HCT116 (cell line): ENCODE results near the gene ROS1. TPM values are rescaled to one million over a fixed set of nuclear protein-coding genes. Genes with fewer than 3 reads are reported as not detected.

Source experiments
- ATAC-seq: fragments of 200-7000 bp; cut with Tn5 transposase; 2 replicates; pipeline ENCODE4 v1.9.1; 2020; ENCODE audit warnings: mild to moderate bottlenecking, moderate library complexity
- BruUV-seq: library from RNA; stranded (reverse); fragments of 400-500 nt; replicated peaks from 2 replicates; lab custom pipeline; 2021; lab: Mats Ljungman, UMichigan
- CTCF ChIA-PET: fragments of 300-600 bp; sonication (Branson Sonifier 250); formaldehyde crosslinking; loops from one replicate; lab custom pipeline; 2021; ENCODE audit warnings: antibody characterized with exemption; lab: Charles Lee
- POLR2A ChIA-PET: fragments of 300-600, 350-600 bp; sonication (Branson Sonifier 250); formaldehyde crosslinking; loops from one replicate; lab custom pipeline; 2021; ENCODE audit warnings: antibody characterized with exemption; lab: Charles Lee
- RAD21 ChIA-PET, 2 experiments: fragments of 300-600 bp; sonication (Branson Sonifier 250); formaldehyde crosslinking; loops; one replicate each; lab custom pipeline; 2023; ENCODE audit warnings: low total read pairs in 2 of 2; ENCODE audit not compliant: uncharacterized antibody in 2 of 2, unreplicated experiment in 2 of 2, low non-redundant PET in 1 of 2; lab: Charles Lee
- DNase-seq: peaks from one replicate; pipeline ENCODE4 v3.0.0-alpha.2; 2010; ENCODE audit warnings: low read depth, low spot score
- H2AFZ ChIP-seq: fragments of 200-600 bp; shearing (Covaris generic), sonication (generic); 2 replicates; pipeline ENCODE4 v1.6.1; 2017; ENCODE audit warnings: low read depth, mixed run types, mixed read lengths, antibody characterized with exemption, low read length; ENCODE audit not compliant: poor library complexity, severe bottlenecking
- H3K27ac ChIP-seq: 2 replicates; pipeline ENCODE4 v1.5.1; 2012; ENCODE audit warnings: low read depth, low read length
- H3K27me3 ChIP-seq: fragments of 200-600 bp; sonication (generic); 2 replicates; pipeline ENCODE4 v1.6.1; 2016; ENCODE audit warnings: mixed run types, low read length, mixed read lengths; ENCODE audit not compliant: insufficient read depth
- H3K36me3 ChIP-seq, 2 experiments: fragments of 200-500 bp in 1 of 2; fragments of 200-600 bp in 1 of 2; sonication (Bioruptor generic) in 1 of 2; sonication (generic) in 1 of 2; 2 replicates each; pipeline versions ENCODE4 v1.5.1 to v1.6.1; 2014 to 2016; ENCODE audit warnings: low read length in 2 of 2, inconsistent platforms in 1 of 2, mixed read lengths in 1 of 2, mixed run types in 1 of 2; ENCODE audit not compliant: insufficient read depth in 2 of 2, control insufficient read depth in 1 of 2
- H3K4me1 ChIP-seq, 2 experiments: fragments of 200-600 bp in 1 of 2; sonication (generic) in 1 of 2; 2 replicates each; pipeline versions ENCODE4 v1.5.1 to v1.6.1; 2012 to 2017; ENCODE audit warnings: low read length in 2 of 2, inconsistent platforms in 1 of 2, mild to moderate bottlenecking in 1 of 2, mixed read lengths in 1 of 2, mixed run types in 1 of 2, moderate library complexity in 1 of 2; ENCODE audit not compliant: insufficient read depth in 2 of 2, control insufficient read depth in 1 of 2
- H3K4me2 ChIP-seq: fragments of 200-600 bp; sonication (generic); 2 replicates; pipeline ENCODE4 v1.6.1; 2017; ENCODE audit warnings: mixed run types, low read length, mixed read lengths
- H3K4me3 ChIP-seq, 2 experiments: fragments of 200-600 bp in 1 of 2; sonication (generic) in 1 of 2; replicated peaks in 1 of 2; 2 replicates each; pipeline ENCODE4 v1.5.1; 2011 to 2016; ENCODE audit warnings: low read length in 2 of 2, control low read depth in 1 of 2, low read depth in 1 of 2, mild to moderate bottlenecking in 1 of 2, mixed read lengths in 1 of 2, mixed run types in 1 of 2
- H3K79me2 ChIP-seq: fragments of 200-600 bp; sonication (generic); 2 replicates; pipeline ENCODE4 v1.6.1; 2017; ENCODE audit warnings: mild to moderate bottlenecking, mixed run types, low read length, moderate library complexity, mixed read lengths; ENCODE audit not compliant: insufficient read depth
- H3K9ac ChIP-seq: fragments of 200-600 bp; sonication (generic); 2 replicates; pipeline ENCODE4 v1.6.1; 2016; ENCODE audit warnings: low read length, mixed read lengths
- H3K9me2 ChIP-seq: fragments of 200-600 bp; sonication (generic), shearing (Covaris generic); 2 replicates; pipeline ENCODE4 v1.6.1; 2017; ENCODE audit warnings: mixed run types, mild to moderate bottlenecking, moderate library complexity; ENCODE audit not compliant: insufficient read depth
- H3K9me3 ChIP-seq, 2 experiments: fragments of 200-500 bp in 1 of 2; fragments of 200-600 bp in 1 of 2; sonication (Bioruptor generic) in 1 of 2; sonication (generic) in 1 of 2; 2 replicates each; pipeline ENCODE4 v1.6.1; 2014 to 2017; ENCODE audit warnings: low read length in 2 of 2, mixed read lengths in 2 of 2, inconsistent platforms in 1 of 2, low read depth in 1 of 2, mild to moderate bottlenecking in 1 of 2, mixed run types in 1 of 2, moderate library complexity in 1 of 2; ENCODE audit not compliant: control insufficient read depth in 1 of 2, insufficient read depth in 1 of 2
- H4K20me1 ChIP-seq: fragments of 200-600 bp; sonication (generic), shearing (Covaris generic); 2 replicates; pipeline ENCODE4 v1.6.1; 2017; ENCODE audit warnings: mixed run types, mild to moderate bottlenecking, moderate library complexity; ENCODE audit not compliant: insufficient read depth
- CBX3 ChIP-seq: IDR thresholded peaks from 2 replicates; pipeline ENCODE4 v1.6.1; 2012; ENCODE audit warnings: low read depth
- CEBPB ChIP-seq: IDR thresholded peaks from 2 replicates; pipeline ENCODE4 v1.6.1; 2012; ENCODE audit warnings: low read depth
- ELF1 ChIP-seq: IDR thresholded peaks from 2 replicates; pipeline ENCODE4 v1.6.1; 2012; ENCODE audit warnings: low read depth, borderline replicate concordance
- POLR2A ChIP-seq: IDR thresholded peaks from 2 replicates; pipeline ENCODE4 v1.7.0; 2011; ENCODE audit warnings: borderline replicate concordance; ENCODE audit not compliant: insufficient read depth, insufficient read length; ENCODE audit errors: extremely low read depth
- POLR2AphosphoS5 ChIP-seq: IDR thresholded peaks from 2 replicates; pipeline ENCODE4 v1.6.1; 2011; ENCODE audit warnings: mild to moderate bottlenecking, low read depth, low read length, moderate library complexity
- SRF ChIP-seq: IDR thresholded peaks from 2 replicates; pipeline ENCODE4 v1.6.1; 2012; ENCODE audit warnings: low read depth
- YY1 ChIP-seq: IDR thresholded peaks from 2 replicates; pipeline ENCODE4 v1.6.1; 2011; ENCODE audit warnings: low read length, low read depth, moderate library complexity, mild to moderate bottlenecking; ENCODE audit not compliant: insufficient replicate concordance; ENCODE audit errors: extremely low read depth
- ZFX ChIP-seq: fragments of 450-650 bp; IDR thresholded peaks from 2 replicates; pipeline ENCODE4 v1.6.1; 2017
- intact Hi-C: fragments of 100-400 bp; cut with micrococcal nuclease; formaldehyde crosslinking; loops from 2 replicates; pipeline ENCODE4 v1.10.0; 2022
- total RNA-seq: library from RNA; stranded (reverse); gene quantifications from one replicate; pipeline ENCODE4 v1.2.1, GENCODE V29; 2021; ENCODE audit not compliant: unreplicated experiment
- TF ChIP-seq, protein P1 (sequence below): IDR thresholded peaks from 2 replicates; pipeline ENCODE4 v1.6.1; 2011; ENCODE audit warnings: mild to moderate bottlenecking, low read length, moderate library complexity; ENCODE audit not compliant: insufficient replicate concordance; ENCODE audit errors: extremely low read depth
- TF ChIP-seq, protein P2 (sequence below), 3 experiments: fragments of 200-600 bp in 1 of 3; sonication (generic) in 1 of 3; IDR thresholded peaks in 2 of 3; conservative IDR thresholded peaks in 1 of 3; 2 replicates each; pipeline ENCODE4 v1.5.1; 2012 to 2017; ENCODE audit warnings: low read depth in 2 of 3, low read length in 2 of 3, antibody characterized with exemption in 1 of 3, borderline replicate concordance in 1 of 3, control low read depth in 1 of 3, mild to moderate bottlenecking in 1 of 3, mixed read lengths in 1 of 3, mixed run types in 1 of 3, moderate library complexity in 1 of 3; ENCODE audit not compliant: insufficient read depth in 1 of 3

Gene ROS1
- total RNA-seq, 1 experiment from 2014 or later: not detected

DNA sequence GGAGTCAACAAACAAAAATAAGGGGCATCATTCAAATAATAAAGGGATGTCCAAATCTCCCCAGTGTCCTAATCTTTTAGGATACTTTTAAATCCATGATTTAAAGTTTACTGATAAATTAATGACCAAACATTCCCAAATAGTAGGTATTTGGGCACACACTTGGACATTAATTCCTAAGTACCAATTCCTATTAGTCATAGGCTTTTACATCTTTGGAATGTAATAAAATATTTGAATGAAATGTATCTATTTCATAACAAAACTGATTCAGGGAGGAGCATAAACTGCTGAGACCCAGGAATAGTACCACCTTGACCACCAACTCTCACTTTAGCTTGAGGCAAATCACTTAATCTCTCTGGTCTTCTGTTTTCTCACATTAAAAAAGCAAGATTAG lies 116.1 kb downstream of the ROS1 start:
- Histone ChIP-seq H3K79me2 (no peaks in the 10 kb centered on the region), H3K4me1 (no peaks in the 10 kb centered on the region), H3K4me2 (no peak overlapping the region), H3K9me2 (no peaks in the 10 kb centered on the region), H3K27me3 (no peaks in the 10 kb centered on the region), H3K4me3 (no peak overlapping the region), H3K9ac (no peak overlapping the region), H3K9me3 (no peaks in the 10 kb centered on the region), H2AFZ (no peak overlapping the region), H3K36me3 (no peaks in the 10 kb centered on the region), H4K20me1 (no peaks in the 10 kb centered on the region), H3K27ac (no peak overlapping the region)
- DNase-seq (no peak), ATAC-seq (no peak)
- intact Hi-C loops: loop anchor here (10.0 kb wide), 1 partner anchor 425 kb away; no protein-coding TSS in a partner anchor
- no TSS peak for BruUV-seq
- TF ChIP-seq POLR2A: no peak
- TF ChIP-seq POLR2AphosphoS5: no peak
- no peak for TF ChIP-seq SRF
- no peak for TF ChIP-seq CBX3
- TF ChIP-seq, protein P1, sequence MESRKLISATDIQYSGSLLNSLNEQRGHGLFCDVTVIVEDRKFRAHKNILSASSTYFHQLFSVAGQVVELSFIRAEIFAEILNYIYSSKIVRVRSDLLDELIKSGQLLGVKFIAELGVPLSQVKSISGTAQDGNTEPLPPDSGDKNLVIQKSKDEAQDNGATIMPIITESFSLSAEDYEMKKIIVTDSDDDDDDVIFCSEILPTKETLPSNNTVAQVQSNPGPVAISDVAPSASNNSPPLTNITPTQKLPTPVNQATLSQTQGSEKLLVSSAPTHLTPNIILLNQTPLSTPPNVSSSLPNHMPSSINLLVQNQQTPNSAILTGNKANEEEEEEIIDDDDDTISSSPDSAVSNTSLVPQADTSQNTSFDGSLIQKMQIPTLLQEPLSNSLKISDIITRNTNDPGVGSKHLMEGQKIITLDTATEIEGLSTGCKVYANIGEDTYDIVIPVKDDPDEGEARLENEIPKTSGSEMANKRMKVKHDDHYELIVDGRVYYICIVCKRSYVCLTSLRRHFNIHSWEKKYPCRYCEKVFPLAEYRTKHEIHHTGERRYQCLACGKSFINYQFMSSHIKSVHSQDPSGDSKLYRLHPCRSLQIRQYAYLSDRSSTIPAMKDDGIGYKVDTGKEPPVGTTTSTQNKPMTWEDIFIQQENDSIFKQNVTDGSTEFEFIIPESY: no peak
- no peak for TF ChIP-seq CEBPB
- no peak for TF ChIP-seq ZFX
- TF ChIP-seq, protein P2, sequence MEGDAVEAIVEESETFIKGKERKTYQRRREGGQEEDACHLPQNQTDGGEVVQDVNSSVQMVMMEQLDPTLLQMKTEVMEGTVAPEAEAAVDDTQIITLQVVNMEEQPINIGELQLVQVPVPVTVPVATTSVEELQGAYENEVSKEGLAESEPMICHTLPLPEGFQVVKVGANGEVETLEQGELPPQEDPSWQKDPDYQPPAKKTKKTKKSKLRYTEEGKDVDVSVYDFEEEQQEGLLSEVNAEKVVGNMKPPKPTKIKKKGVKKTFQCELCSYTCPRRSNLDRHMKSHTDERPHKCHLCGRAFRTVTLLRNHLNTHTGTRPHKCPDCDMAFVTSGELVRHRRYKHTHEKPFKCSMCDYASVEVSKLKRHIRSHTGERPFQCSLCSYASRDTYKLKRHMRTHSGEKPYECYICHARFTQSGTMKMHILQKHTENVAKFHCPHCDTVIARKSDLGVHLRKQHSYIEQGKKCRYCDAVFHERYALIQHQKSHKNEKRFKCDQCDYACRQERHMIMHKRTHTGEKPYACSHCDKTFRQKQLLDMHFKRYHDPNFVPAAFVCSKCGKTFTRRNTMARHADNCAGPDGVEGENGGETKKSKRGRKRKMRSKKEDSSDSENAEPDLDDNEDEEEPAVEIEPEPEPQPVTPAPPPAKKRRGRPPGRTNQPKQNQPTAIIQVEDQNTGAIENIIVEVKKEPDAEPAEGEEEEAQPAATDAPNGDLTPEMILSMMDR (IDR thresholded peaks at IDR 0.05 in 2 of 3, conservative IDR thresholded peaks at IDR 0.05 in 1 of 3; ENCODE audit: borderline replicate concordance in 1 of 3, insufficient read depth in 1 of 3, low read depth in 2 of 3, low read length in 2 of 3): no peak
- no peak for TF ChIP-seq YY1
- TF ChIP-seq ELF1: no peak
- RAD21 ChIA-PET: no interaction called here
- POLR2A ChIA-PET: no interaction called here
- CTCF ChIA-PET: no interaction called here
